ENCODE results near the gene KRT17. TPM values are rescaled to one million over a fixed set of nuclear protein-coding genes. Genes with fewer than 3 reads are reported as not detected.

The KRT17 gene
- total RNA-seq, 2 experiments from 2014 or later = not detected

GRCh38 chr17:41659427-41660212 lies 35.2 kb upstream of the KRT17 start:
- H3K9me3 Mint-ChIP-seq = no peaks in the 10 kb centered on the region
- no peaks in the 10 kb centered on the region for H3K36me3 Mint-ChIP-seq
- H3K27ac Mint-ChIP-seq = no peak overlapping the region
- DNase-seq = no peak
- H3K27me3 Mint-ChIP-seq = peaks cover 4% of the 10 kb centered on the region
- peaks cover 3% of the 10 kb centered on the region for H3K4me1 Mint-ChIP-seq
- no peak overlapping the region for H3K4me3 Mint-ChIP-seq
- POLR2A ChIA-PET = interaction anchor here (0.6 kb wide), 1 partner anchor 739 kb away, joined by 4 read pairs; no protein-coding TSS in a partner anchor
- ATAC-seq (ENCODE audit: low read depth) = no peak

GRCh38 chr17:41658846-41659245 lies 34.5 kb upstream of the KRT17 start:
- H3K4me1 Mint-ChIP-seq = peaks cover 3% of the 10 kb centered on the region
- ATAC-seq (ENCODE audit: low read depth) (no peak), DNase-seq (no peak)
- H3K4me3 Mint-ChIP-seq = no peak overlapping the region
- H3K27me3 Mint-ChIP-seq = peaks cover 3% of the 10 kb centered on the region
- no peaks in the 10 kb centered on the region for H3K9me3 Mint-ChIP-seq
- POLR2A ChIA-PET = no interaction called here
- no peak overlapping the region for H3K27ac Mint-ChIP-seq
- H3K36me3 Mint-ChIP-seq = no peaks in the 10 kb centered on the region

GRCh38 chr17:41657936-41658335 lies 33.6 kb upstream of the KRT17 start:
- DNase-seq = no peak
- Mint-ChIP-seq H3K4me3 (no peak overlapping the region), H3K27me3 (no peaks in the 10 kb centered on the region), H3K36me3 (no peaks in the 10 kb centered on the region), H3K9me3 (no peaks in the 10 kb centered on the region), H3K4me1 (no peaks in the 10 kb centered on the region), H3K27ac (no peak overlapping the region)
- no peak for ATAC-seq (ENCODE audit: low read depth)
- POLR2A ChIA-PET = no interaction called here

- POLR2A ChIA-PET = no interaction called here
- Mint-ChIP-seq H3K27me3 (no peaks in the 10 kb centered on the region), H3K9me3 (no peaks in the 10 kb centered on the region), H3K4me1 (no peaks in the 10 kb centered on the region), H3K36me3 (no peaks in the 10 kb centered on the region), H3K27ac (no peak overlapping the region), H3K4me3 (no peak overlapping the region)
- ATAC-seq (ENCODE audit: low read depth) = no peak
- no peak for DNase-seq
Measured at GRCh38 chr17:41657176-41657754, 32.9 kb upstream of the KRT17 start.

- POLR2A ChIA-PET = no interaction called here
- no peak overlapping the region for H3K4me3 Mint-ChIP-seq
Measured at GRCh38 chr17:41656249-41657023, 32.1 kb upstream of the KRT17 start.

GRCh38 chr17:41655611-41656111 lies 31.3 kb upstream of the KRT17 start:
- H3K36me3 Mint-ChIP-seq = no peaks in the 10 kb centered on the region
- DNase-seq = no peak
- no peaks in the 10 kb centered on the region for H3K9me3 Mint-ChIP-seq
- H3K4me1 Mint-ChIP-seq = peaks cover 2% of the 10 kb centered on the region
- peaks cover 2% of the 10 kb centered on the region for H3K27me3 Mint-ChIP-seq
- POLR2A ChIA-PET = no interaction called here
- no peak overlapping the region for H3K27ac Mint-ChIP-seq
- ATAC-seq (ENCODE audit: low read depth) = no peak
- no peak overlapping the region for H3K4me3 Mint-ChIP-seq

More at GRCh38 chr17:41656249-41657023, 32.1 kb upstream of the KRT17 start:
- Mint-ChIP-seq H3K27me3 (peaks cover 2% of the 10 kb centered on the region), H3K9me3 (no peaks in the 10 kb centered on the region), H3K4me1 (peaks cover 2% of the 10 kb centered on the region), H3K36me3 (no peaks in the 10 kb centered on the region), H3K27ac (no peak overlapping the region)
- ATAC-seq (ENCODE audit: low read depth) (no peak), DNase-seq (no peak)

- POLR2A ChIA-PET = interaction anchor here (0.9 to 2.0 kb wide), 2 partner anchors 11 to 34 kb away, joined by 3 to 4 read pairs; partner anchors contain the start of gene EIF1
- Mint-ChIP-seq H3K4me3 (no peak overlapping the region), H3K27me3 (peaks cover 2% of the 10 kb centered on the region), H3K4me1 (peaks cover 2% of the 10 kb centered on the region), H3K9me3 (no peaks in the 10 kb centered on the region), H3K27ac (no peak overlapping the region), H3K36me3 (no peaks in the 10 kb centered on the region)
- ATAC-seq (ENCODE audit: low read depth) (no peak), DNase-seq (no peak)
Measured at GRCh38 chr17:41654678-41655607, 30.6 kb upstream of the KRT17 start.

GRCh38 chr17:41653892-41654677 lies 29.7 kb upstream of the KRT17 start:
- no peak for ATAC-seq (ENCODE audit: low read depth)
- H3K27me3 Mint-ChIP-seq = peaks cover 2% of the 10 kb centered on the region
- no peak for DNase-seq
- H3K9me3 Mint-ChIP-seq = no peaks in the 10 kb centered on the region
- H3K4me1 Mint-ChIP-seq = peaks cover 2% of the 10 kb centered on the region
- POLR2A ChIA-PET = interaction anchor here (0.6 to 2.0 kb wide), 3 partner anchors 9 to 35 kb away, joined by 3 to 6 read pairs (median 4); partner anchors contain the start of gene EIF1
- H3K36me3 Mint-ChIP-seq = no peaks in the 10 kb centered on the region
- no peak overlapping the region for H3K4me3 Mint-ChIP-seq
- H3K27ac Mint-ChIP-seq = no peak overlapping the region

- Mint-ChIP-seq H3K27me3 (peaks cover 2% of the 10 kb centered on the region), H3K4me3 (no peak overlapping the region), H3K9me3 (no peaks in the 10 kb centered on the region), H3K36me3 (no peaks in the 10 kb centered on the region), H3K27ac (no peak overlapping the region), H3K4me1 (peaks cover 3% of the 10 kb centered on the region)
- no peak for DNase-seq
- ATAC-seq (ENCODE audit: low read depth) = no peak
- POLR2A ChIA-PET = interaction anchor here (0.6 to 2.0 kb wide), 3 partner anchors 9 to 35 kb away, joined by 3 to 6 read pairs (median 4); partner anchors contain the start of gene EIF1
Measured at GRCh38 chr17:41653421-41653820, 29.0 kb upstream of the KRT17 start.

GRCh38 chr17:41652461-41652970 lies 28.1 kb upstream of the KRT17 start:
- ATAC-seq (ENCODE audit: low read depth) (no peak), DNase-seq (no peak)
- H3K9me3 Mint-ChIP-seq = no peaks in the 10 kb centered on the region
- no peak overlapping the region for H3K4me3 Mint-ChIP-seq
- H3K27me3 Mint-ChIP-seq = peaks cover 2% of the 10 kb centered on the region
- no peaks in the 10 kb centered on the region for H3K36me3 Mint-ChIP-seq
- no peak overlapping the region for H3K27ac Mint-ChIP-seq
- POLR2A ChIA-PET = interaction anchor here (0.5 to 2.0 kb wide), 2 partner anchors 36 to 975 kb away, joined by 3 to 4 read pairs; partner anchors contain the start of gene EIF1
- peaks cover 8% of the 10 kb centered on the region for H3K4me1 Mint-ChIP-seq

GRCh38 chr17:41651625-41652460 lies 27.5 kb upstream of the KRT17 start:
- DNase-seq (no peak), ATAC-seq (ENCODE audit: low read depth) (no peak)
- Mint-ChIP-seq H3K27ac (no peak overlapping the region), H3K9me3 (no peaks in the 10 kb centered on the region), H3K4me1 (peaks cover 8% of the 10 kb centered on the region), H3K4me3 (no peak overlapping the region), H3K36me3 (no peaks in the 10 kb centered on the region), H3K27me3 (peaks cover 2% of the 10 kb centered on the region)
- POLR2A ChIA-PET = interaction anchor here (0.5 to 3.9 kb wide), 2 partner anchors 37 to 974 kb away, joined by 3 to 21 read pairs; partner anchors contain the start of gene EIF1
